ENCODE results near the gene CDH1.

Gene CDH1

DNA sequence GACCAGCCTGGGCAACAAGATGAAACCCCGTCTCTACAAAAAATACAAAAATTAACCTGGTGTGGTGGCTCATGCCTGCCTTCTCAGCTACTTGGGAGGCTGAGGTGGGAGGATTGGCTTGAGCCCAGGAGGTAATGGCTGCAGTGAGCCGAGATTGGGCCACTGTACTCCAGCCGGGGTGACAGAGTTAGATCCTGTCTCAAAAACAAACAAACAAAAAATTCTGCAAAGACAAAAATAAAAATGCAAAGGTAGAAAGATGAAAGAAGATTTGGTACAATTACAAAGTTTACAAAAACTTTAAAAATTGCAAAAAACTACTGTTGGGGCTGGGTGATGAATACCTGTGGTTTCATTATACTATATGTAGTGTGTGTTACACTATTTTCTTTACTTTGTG lies 5.5 kb upstream of the CDH1 start:
- in situ Hi-C loops (cut with MboI; ENCODE audit: low sequenced_read_pairs): no loop called here

DNA sequence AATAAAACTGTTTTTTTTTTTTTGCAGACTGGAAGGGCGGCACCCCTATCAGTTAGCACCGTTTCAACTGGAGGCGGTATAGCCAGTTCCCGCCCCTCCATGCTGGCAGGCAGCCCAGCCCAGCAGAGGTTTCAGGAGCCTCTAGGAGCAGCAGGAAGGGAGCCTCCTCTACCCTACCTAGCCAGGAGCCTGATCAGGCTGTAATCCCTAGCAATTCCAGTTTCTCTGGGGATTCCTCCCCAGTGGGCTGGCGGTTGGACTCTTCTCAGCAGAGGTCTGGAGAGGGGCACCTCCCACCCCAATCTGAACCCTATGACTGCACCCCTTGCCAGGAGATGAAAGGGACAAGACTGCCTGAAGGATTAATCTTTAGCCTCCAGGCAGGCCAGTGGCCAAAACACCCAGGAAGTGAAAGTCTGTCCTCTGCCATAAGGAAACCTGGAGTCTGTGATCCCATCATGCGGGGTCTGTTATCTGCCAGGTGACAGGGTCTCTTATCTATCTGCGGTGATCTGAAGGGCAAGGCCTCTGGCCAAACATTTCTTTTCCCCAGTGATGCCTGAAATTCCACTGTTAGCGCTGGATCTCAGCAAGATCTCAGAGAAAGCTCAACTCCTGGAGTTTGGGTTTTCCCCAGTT lies 4.9 kb upstream of the CDH1 start:
- in situ Hi-C loops (cut with MboI; ENCODE audit: low sequenced_read_pairs): no loop called here

GRCh38 chr16:68732741-68733399 lies 4.2 kb upstream of the CDH1 start:
- in situ Hi-C loops (cut with MboI; ENCODE audit: low sequenced_read_pairs): no loop called here

DNA sequence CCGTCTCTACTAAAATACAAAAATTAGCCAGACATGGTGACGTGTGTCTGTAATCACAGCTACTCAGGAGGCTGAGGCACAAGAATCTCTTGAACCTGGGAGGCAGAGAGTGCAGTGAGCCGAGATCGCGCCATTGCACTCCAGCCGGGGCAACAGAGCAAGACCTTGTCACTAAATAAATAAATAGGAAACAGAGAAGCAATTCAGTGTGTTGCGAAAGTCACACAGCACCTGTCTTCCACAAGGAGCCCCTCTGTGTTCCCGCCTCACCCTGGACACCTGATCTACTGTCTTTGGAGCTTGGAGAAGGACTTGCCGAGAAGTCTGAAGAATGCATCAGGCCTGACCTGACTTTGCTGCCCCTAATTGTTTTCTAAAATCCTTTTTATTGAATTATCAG lies 3.5 kb upstream of the CDH1 start:
- in situ Hi-C loops (cut with MboI; ENCODE audit: low sequenced_read_pairs): no loop called here

- in situ Hi-C loops (cut with MboI; ENCODE audit: low sequenced_read_pairs): no loop called here
Observed at GRCh38 chr16:68734782-68735181, 2.3 kb upstream of the CDH1 start.

DNA sequence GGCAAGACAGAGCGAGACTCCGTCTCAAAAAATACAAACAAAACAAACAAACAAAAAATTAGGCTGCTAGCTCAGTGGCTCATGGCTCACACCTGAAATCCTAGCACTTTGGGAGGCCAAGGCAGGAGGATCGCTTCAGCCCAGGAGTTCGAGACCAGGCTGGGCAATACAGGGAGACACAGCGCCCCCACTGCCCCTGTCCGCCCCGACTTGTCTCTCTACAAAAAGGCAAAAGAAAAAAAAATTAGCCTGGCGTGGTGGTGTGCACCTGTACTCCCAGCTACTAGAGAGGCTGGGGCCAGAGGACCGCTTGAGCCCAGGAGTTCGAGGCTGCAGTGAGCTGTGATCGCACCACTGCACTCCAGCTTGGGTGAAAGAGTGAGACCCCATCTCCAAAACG lies 531 bp upstream of the CDH1 start:
- in situ Hi-C loops (cut with MboI; ENCODE audit: low sequenced_read_pairs): no loop called here

GRCh38 chr16:68737730-68738629 lies 888 bp downstream of the CDH1 start:
- in situ Hi-C loops (cut with MboI; ENCODE audit: low sequenced_read_pairs): no loop called here

DNA sequence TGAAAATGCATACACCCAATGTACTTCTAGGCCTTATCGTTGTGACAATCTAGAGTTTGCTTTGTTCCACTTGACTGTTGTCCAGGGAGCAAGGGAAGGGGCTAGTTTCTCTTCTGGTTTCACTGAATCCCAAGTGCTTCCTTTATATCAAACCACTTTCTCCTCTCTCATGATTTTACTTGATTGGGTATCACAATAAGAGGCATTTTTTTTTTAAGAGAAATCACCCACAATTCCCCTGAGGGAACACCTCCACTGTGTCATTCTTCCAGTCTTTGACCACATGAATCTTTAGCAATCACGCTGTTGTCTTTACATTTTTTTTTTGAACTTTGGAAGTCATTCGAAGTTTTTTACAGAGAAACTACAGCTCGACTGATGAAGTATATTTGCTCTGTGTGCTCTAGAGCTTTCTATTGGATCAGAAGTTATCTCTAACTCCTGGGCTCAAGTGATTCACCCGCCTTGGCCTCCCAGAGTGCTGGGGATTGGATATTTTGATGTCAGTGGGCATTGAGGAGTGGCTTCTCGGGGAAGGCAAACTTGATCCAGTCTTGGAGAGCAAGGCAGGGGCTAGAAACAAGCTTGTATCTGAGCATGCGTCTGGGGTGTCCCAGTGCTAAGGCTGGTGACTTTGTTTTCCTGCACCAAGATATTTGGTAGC lies 3.0 kb downstream of the CDH1 start:
- in situ Hi-C loops (cut with MboI; ENCODE audit: low sequenced_read_pairs): no loop called here

DNA sequence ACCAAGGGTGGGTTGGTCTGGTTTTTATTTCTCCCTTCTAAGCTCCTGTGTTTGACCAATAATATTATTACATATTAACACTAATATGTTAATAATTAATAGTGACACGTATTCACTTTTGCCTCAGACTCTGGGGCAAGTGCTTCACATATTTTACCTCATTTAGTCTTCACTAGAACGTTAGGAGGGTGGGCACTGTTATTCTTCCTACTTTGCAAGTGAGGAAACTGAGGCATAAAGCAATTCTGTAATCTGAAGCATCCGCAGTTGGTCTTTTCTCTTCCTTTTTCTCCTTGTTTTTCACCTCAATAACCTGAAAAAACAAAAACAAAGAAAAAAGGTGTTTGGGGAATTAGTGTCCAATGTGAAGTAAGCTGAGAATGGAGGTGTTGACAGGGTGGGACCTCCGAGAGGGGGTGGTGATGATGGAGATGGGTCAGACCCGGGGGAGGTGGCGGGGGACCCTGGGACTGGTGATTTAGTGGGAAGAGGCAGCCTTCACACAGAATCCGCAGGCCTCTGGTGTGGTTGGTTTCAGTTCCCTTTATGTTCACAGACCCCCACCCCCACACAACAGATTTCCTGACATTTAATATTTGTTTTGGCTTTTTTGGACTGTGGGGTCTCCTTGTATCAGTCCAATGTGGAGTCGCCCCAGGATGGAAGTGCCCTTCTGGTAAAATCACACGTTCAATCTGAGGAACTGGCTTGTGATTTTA lies 3.7 kb downstream of the CDH1 start:
- in situ Hi-C loops (cut with MboI; ENCODE audit: low sequenced_read_pairs): no loop called here

GRCh38 chr16:68743664-68744063 lies 6.6 kb downstream of the CDH1 start:
- in situ Hi-C loops (cut with MboI; ENCODE audit: low sequenced_read_pairs): no loop called here

GRCh38 chr16:68744744-68745280 lies 7.7 kb downstream of the CDH1 start:
- in situ Hi-C loops (cut with MboI; ENCODE audit: low sequenced_read_pairs): no loop called here

DNA sequence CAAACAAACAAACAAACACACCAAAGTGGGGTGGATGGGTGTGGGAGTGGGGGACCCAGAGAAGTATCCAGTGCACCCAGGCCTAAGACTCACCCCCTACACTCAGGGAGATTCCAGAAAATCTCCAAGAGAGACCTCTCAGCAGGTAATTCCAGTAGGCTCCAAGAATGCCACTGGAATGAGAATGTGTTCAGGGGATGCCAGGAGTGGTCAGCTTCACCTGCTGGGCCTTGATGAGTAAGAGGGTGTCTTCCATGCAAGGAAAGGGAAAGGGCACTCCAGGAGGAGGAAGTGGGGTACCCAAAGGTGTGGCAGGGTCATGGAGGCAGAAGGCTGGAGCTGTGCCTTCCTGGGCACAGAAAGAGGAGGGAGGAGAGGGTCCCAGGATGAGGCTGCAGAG lies 9.9 kb downstream of the CDH1 start:
- in situ Hi-C loops (cut with MboI; ENCODE audit: low sequenced_read_pairs): no loop called here

GRCh38 chr16:68749432-68749831 lies 12.3 kb downstream of the CDH1 start:
- in situ Hi-C loops (cut with MboI; ENCODE audit: low sequenced_read_pairs): no loop called here

- in situ Hi-C loops (cut with MboI; ENCODE audit: low sequenced_read_pairs): no loop called here
Observed at GRCh38 chr16:68750193-68750695, 13.2 kb downstream of the CDH1 start.

GRCh38 chr16:68751160-68751559 lies 14.1 kb downstream of the CDH1 start:
- in situ Hi-C loops (cut with MboI; ENCODE audit: low sequenced_read_pairs): no loop called here

DNA sequence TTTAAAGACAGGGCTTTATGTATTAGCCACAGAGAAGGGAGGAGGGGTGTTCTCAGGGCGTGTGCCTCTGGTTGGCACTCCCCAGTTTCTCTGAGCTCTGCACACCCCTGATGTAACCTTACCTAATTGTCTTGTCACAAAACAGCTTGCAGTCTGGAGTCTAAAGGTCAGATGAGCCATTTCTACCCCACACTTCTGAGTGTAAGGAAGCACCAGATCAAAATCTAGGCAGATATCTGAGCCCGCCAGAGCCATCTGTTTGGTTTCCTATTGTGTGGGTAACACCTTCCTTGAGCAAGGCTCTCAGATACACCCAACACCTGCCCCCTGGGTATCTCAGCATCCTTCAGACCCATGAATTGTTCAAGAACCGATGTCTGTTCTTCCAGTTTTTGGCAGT lies 15.5 kb downstream of the CDH1 start:
- in situ Hi-C loops (cut with MboI; ENCODE audit: low sequenced_read_pairs): no loop called here

DNA sequence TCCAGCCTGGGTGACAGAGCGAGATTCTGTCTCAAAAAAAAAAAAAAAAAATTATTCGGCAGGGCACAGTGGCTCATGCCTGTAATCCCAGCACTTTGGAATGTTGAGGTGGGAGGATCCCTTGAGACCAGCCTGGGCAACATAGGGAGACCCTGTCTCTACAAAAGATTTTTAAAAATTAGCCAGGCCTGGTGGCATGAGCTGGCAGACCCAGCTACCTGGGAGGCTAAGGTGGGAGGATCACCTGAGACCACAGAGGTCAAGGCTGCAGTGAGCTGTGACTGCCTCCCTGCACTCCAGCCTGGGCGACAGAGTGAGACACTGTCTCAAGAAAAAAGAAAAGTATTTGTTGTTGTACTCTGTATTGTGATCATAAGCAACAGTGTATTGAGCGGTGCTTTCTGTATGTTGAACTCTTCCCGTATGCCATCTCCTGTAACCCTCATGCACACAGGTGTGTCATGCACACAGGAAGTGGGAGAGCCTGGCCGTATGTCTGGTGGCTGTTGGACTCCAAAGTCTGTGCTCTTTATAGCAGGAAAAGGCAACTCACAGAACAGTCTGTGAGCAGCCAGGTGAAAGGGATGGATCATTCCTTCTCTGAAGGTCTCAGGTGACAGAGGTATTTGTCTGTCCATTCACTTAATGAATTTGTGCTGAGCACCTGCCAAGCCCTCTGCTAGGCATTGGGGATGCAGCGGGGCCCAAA lies 17.1 kb downstream of the CDH1 start:
- in situ Hi-C loops (cut with MboI; ENCODE audit: low sequenced_read_pairs): no loop called here

- in situ Hi-C loops (cut with MboI; ENCODE audit: low sequenced_read_pairs): no loop called here
Observed at GRCh38 chr16:68756239-68756915, 19.3 kb downstream of the CDH1 start.

DNA sequence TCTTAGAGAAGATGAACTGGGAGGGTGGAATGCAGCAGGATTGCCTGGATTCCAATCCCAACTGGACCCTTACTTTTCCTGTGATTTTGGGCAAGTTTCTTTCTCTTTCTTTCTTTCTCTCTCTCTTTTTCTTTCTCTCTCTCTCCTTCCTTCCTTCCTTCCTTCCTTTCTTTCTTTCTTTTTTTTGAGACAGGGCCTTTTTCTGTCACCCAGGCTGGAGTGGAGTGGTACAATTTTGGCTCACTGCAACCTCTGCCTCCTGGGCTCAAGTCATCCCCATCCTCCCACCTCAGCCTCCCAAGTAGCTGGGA lies 20.5 kb downstream of the CDH1 start:
- in situ Hi-C loops (cut with MboI; ENCODE audit: low sequenced_read_pairs): no loop called here
